Bronchial epithelial cell (primary cell): Measurements from ENCODE around the gene EDEM3. TPM values are rescaled to one million over a fixed set of nuclear protein-coding genes. Genes with fewer than 3 reads are reported as not detected.

ENCODE experiments used
- DNase-seq: peaks from one replicate; pipeline ENCODE4 v3.0.0-alpha.2; 2010; ENCODE audit warnings: low read depth
- FAIRE-seq: peaks from 2 replicates; lab custom pipeline; 2011; peaks lifted over from hg19 to GRCh38; lab: Jason Lieb, UNC
- H3K27me3 ChIP-seq: 2 replicates; pipeline ENCODE4 v1.5.1; 2011; ENCODE audit warnings: low read length; ENCODE audit not compliant: control insufficient read depth, insufficient read depth
- H3K36me3 ChIP-seq: 2 replicates; pipeline ENCODE4 v1.5.1; 2011; ENCODE audit warnings: low read length; ENCODE audit not compliant: control insufficient read depth, insufficient read depth
- H3K4me3 ChIP-seq: 2 replicates; pipeline ENCODE4 v1.5.1; 2011; ENCODE audit warnings: mild to moderate bottlenecking, low read depth, low read length, control low read depth
- total RNA-seq: library from RNA; depleted of rRNA; stranded (reverse); fragments of >200 nt; gene quantifications from 2 replicates; pipeline ENCODE4 v1.2.1, GENCODE V29; 2014
- TF ChIP-seq, protein P1 (sequence below): IDR thresholded peaks from 2 replicates; pipeline ENCODE4 v1.5.1; 2011; ENCODE audit warnings: mild to moderate bottlenecking, moderate library complexity, low read length, control low read depth, inconsistent platforms; ENCODE audit not compliant: insufficient read depth, severe bottlenecking

The EDEM3 gene
- total RNA-seq, 1 donor from 2014 or later: 32.1 TPM

- Histone ChIP-seq H3K4me3 (no peak overlapping the region), H3K27me3 (no peaks in the 10 kb centered on the region), H3K36me3 (no peaks in the 10 kb centered on the region)
- TF ChIP-seq, protein P1, sequence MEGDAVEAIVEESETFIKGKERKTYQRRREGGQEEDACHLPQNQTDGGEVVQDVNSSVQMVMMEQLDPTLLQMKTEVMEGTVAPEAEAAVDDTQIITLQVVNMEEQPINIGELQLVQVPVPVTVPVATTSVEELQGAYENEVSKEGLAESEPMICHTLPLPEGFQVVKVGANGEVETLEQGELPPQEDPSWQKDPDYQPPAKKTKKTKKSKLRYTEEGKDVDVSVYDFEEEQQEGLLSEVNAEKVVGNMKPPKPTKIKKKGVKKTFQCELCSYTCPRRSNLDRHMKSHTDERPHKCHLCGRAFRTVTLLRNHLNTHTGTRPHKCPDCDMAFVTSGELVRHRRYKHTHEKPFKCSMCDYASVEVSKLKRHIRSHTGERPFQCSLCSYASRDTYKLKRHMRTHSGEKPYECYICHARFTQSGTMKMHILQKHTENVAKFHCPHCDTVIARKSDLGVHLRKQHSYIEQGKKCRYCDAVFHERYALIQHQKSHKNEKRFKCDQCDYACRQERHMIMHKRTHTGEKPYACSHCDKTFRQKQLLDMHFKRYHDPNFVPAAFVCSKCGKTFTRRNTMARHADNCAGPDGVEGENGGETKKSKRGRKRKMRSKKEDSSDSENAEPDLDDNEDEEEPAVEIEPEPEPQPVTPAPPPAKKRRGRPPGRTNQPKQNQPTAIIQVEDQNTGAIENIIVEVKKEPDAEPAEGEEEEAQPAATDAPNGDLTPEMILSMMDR: no peak
- no peak for FAIRE-seq
- DNase-seq: no peak
These were observed 19.7 kb downstream of the EDEM3 start for GRCh38 chr1:184734980-184735379.

DNA sequence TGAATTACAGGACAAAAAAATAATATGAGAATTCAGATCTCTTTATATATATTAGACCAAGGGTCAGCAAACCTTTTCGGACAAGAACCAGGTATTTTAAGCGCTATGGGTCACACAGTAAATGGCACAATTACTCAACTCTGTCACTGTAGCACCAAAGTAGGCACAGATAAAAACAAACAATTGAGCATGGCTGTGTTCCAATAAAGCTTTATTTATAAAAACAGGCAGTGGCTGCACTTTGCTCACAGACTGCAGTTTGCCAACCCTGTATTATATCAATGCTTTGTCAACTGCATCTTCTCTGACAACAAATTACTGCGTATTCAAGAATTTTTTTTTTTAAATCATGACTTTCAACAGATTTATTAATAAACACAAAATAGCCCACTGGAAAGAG, 29.8 kb downstream of the EDEM3 start:
- FAIRE-seq (no peak), DNase-seq (no peak)
- no peak overlapping the region for H3K4me3 ChIP-seq
- H3K27me3 ChIP-seq: no peaks in the 10 kb centered on the region
- TF ChIP-seq, protein P1: no peak
- H3K36me3 ChIP-seq: no peaks in the 10 kb centered on the region

DNA sequence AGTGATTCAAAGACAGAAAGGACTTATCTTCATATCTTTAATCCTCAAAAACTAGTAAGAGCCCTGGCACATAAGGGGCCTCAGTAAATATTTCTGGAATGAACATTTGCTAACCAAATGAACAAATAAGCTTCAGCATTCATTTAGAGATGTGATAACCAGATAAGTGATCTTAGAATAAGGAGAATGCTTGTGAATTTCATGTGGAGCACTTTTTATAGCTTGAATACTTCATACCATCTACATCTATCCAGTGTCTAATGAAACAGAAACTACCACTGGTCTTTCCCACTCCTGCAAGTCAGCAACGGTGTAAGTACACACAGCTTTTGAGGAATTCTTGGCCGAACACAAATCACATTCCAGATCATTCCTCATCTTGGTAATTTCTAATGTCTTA, 38.5 kb downstream of the EDEM3 start:
- H3K4me3 ChIP-seq: no peak overlapping the region
- H3K27me3 ChIP-seq: no peaks in the 10 kb centered on the region
- peaks cover 3% of the 10 kb centered on the region for H3K36me3 ChIP-seq
- TF ChIP-seq, protein P1: no peak
- DNase-seq (no peak), FAIRE-seq (no peak)

DNA sequence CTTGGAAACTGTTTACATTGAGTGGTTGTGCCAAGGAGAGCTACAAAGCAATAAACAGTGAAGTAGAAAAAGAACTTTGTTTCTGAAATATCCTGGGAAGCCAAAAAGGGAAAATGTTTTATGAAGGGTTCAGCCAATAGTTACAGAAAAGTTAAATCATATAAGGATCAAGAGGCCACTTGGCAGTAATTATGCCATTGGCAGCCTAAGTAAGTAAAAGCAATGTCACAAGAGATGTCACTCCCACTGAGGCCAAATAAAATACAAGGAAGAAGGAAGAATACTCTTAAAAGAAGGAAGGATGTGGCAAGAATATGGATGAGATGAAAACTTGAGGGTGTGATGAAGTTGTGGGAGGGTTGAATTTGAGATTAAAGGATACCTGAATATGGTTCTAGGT, 45.2 kb downstream of the EDEM3 start:
- no peaks in the 10 kb centered on the region for H3K27me3 ChIP-seq
- FAIRE-seq: no peak
- H3K36me3 ChIP-seq: peaks cover 4% of the 10 kb centered on the region
- no peak for DNase-seq
- no peak overlapping the region for H3K4me3 ChIP-seq
- TF ChIP-seq, protein P1: no peak

DNA sequence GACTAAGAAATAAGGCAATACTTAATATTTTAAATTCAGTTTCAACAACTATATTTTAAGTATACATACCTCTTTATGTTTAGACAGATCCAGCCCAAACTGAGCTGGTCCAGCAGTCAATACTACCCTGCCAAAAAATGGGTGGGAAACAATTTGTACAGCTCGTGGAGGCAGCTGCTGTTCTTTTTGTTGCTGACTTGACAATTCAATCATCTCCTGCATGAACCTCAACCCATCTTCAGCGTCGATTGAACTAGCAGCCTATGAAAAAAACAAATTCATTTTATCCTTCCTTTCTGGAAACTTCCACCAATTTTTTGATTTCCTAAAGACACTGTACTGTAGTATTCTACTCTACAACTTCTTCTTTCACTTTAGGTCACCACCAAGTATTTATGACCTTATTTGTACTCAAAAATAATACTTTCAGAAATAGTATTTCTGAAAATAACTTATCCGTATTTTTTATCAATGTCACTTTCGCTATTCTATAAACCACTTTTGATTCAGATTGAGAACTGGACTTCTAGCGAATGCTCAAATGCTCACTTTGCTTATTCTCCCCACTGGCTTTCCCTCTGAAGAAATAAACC, 46.5 kb downstream of the EDEM3 start:
- H3K36me3 ChIP-seq: peaks cover 6% of the 10 kb centered on the region
- H3K4me3 ChIP-seq: no peak overlapping the region
- no peak for FAIRE-seq
- H3K27me3 ChIP-seq: no peaks in the 10 kb centered on the region
- TF ChIP-seq, protein P1: no peak
- no peak for DNase-seq

GRCh38 chr1:184705271-184705670, 49.4 kb downstream of the EDEM3 start:
- TF ChIP-seq, protein P1: no peak
- Histone ChIP-seq H3K36me3 (peaks cover 6% of the 10 kb centered on the region), H3K27me3 (no peaks in the 10 kb centered on the region), H3K4me3 (no peak overlapping the region)
- DNase-seq (no peak), FAIRE-seq (no peak)
